Brain microvascular endothelial cell (primary cell): ENCODE results near the gene BEST1.

Experiments used
- DNase-seq: peaks from one replicate; pipeline ENCODE4 v3.0.0-alpha.2; 2020
- H3K27ac ChIP-seq: fragments of 250-450 bp; sonication (Bioruptor Pico); 2 replicates; pipeline ENCODE4 v1.5.1; 2020; ENCODE audit warnings: mild to moderate bottlenecking, moderate library complexity
- H3K27me3 ChIP-seq: fragments of 250-450 bp; sonication (Bioruptor Pico); replicated peaks from 2 replicates; pipeline ENCODE4 v1.5.1; 2020; ENCODE audit warnings: mild to moderate bottlenecking
- H3K36me3 ChIP-seq: fragments of 250-450 bp; sonication (Bioruptor Pico); replicated peaks from 2 replicates; pipeline ENCODE4 v1.5.1; 2020; ENCODE audit warnings: mild to moderate bottlenecking
- H3K4me3 ChIP-seq: 2 replicates; pipeline ENCODE4 v1.5.1; 2011; ENCODE audit warnings: low read depth, mild to moderate bottlenecking, control low read depth, low read length, moderate library complexity
- CTCF ChIP-seq: IDR thresholded peaks from 2 replicates; pipeline ENCODE4 v1.5.1; 2011; ENCODE audit warnings: low read depth, mild to moderate bottlenecking, moderate library complexity, low read length, control low read depth, inconsistent platforms; ENCODE audit errors: missing control alignments
- in situ Hi-C: cut with HindIII; loops from 2 replicates; pipeline ENCODE4 v1.10.0; 2017; ENCODE audit warnings: low sequenced_read_pairs, low pct_ligation_motif_present

BEST1 gene

DNA sequence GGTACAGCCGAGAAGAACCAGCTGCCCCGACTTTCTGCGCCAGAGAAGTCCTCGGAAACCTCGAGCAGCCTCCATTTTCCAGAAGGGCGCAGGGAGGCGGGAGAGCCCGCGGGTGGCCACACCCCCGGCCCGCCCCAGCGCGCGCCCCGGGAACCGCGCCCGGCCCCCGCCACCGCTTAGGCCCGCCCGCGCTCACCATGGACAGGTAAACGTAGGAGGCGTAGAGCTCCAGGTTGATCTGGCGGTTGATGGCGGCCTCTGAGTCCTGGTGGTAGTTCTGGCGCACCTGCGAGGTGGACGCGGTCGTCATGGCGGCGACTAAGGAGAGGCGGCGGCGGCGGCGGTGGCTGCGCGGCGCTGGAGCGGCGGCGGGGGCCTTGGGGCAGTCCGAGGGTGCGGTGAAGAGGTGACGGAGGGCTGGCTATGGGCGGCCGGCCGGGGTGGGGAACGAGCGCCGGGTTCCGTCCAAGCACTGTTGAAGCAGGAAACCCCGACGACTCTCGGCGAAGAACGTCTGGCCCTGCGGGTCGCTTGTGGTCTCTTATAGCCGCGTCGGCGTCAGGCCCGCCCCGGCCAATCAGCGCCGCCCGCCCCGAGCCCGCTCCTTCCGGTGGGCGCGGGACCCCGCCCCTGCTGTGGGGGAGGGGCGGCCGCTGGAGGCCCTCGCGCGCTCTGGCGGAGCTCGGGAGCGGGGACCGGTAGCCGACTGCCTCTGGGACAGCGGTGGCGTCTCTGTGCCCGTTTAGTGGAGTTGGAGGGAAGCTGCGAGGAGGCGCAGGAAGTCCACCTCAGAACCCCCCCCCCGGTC, 17.2 kb downstream of the BEST1 start, which contains the start of gene FTH1:
FTH1 (minus strand) TSS at position 519 of the 808 bp plus-strand sequence; CDS start at position 310, 209 bp downstream.
- DNase-seq = peak; percentile 86
- in situ Hi-C loops = no loop called here
- Histone ChIP-seq H3K36me3 (peaks cover 22% of the 10 kb centered on the region), H3K4me3 (peak within 1 kb of the TSS; percentile 83), H3K27ac (peak within 1 kb of the TSS; percentile 76), H3K27me3 (no peaks in the 10 kb centered on the region)
- TF ChIP-seq CTCF = no peak

DNA sequence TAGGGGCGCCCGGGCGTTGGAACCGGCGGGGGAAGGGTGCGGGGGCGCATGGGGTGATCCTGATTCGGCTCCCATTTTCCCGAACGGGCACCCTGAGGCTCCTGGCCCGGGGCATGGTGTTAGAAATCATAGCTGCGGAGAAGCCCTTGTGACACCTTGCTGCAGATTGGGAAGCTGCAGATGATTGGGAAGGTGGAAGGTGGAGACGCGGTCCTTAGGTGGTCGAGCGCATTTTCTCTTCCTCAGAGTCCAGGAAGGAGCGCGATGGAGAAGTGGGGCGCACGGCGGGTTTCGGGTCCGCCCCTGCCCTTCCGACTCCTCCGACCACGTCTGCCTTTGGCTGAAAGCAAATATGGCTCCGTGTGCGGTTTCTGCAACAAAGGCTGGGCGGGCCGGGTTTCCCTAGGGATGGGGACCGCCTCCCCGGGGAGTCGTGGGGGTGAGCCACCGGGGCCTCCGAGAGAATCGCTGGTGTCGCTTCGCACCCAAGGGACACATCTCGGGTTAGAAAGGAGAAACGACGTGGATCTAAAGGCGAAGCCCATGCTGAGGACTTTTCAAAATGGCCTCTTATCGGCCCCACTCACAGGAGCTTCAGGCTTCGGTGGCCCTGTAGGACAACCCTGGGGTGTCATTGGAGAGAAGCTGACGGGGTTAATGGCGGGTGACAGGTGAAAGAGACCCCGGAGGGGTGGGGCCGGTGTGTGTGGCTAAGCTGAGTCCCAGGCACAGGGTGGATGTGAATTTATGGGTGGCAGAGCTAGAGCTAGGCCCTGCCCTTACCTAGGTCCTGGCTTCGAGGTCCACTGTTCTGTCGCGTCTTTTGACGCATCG, 18.0 kb downstream of the BEST1 start:
- Histone ChIP-seq H3K27me3 (no peaks in the 10 kb centered on the region), H3K36me3 (peaks cover 22% of the 10 kb centered on the region), H3K27ac (peak overlapping the region; percentile 76), H3K4me3 (peak overlapping the region; percentile 83)
- no peak for DNase-seq
- in situ Hi-C loops = no loop called here
- TF ChIP-seq CTCF = no peak

- in situ Hi-C loops = no loop called here
- Histone ChIP-seq H3K27me3 (no peaks in the 10 kb centered on the region), H3K27ac (no peak overlapping the region), H3K36me3 (peaks cover 18% of the 10 kb centered on the region), H3K4me3 (peak overlapping the region; percentile 83)
- no peak for DNase-seq
- TF ChIP-seq CTCF = no peak
These were observed 18.7 kb downstream of the BEST1 start for GRCh38 chr11:61968758-61969390.

- H3K27ac ChIP-seq = peak overlapping the region; percentile 96
- DNase-seq = no peak
- in situ Hi-C loops = no loop called here
- no peak for TF ChIP-seq CTCF
- no peaks in the 10 kb centered on the region for H3K27me3 ChIP-seq
- H3K4me3 ChIP-seq = no peak overlapping the region
- peaks cover 13% of the 10 kb centered on the region for H3K36me3 ChIP-seq
These were observed 19.2 kb downstream of the BEST1 start for GRCh38 chr11:61969391-61969758.

DNA sequence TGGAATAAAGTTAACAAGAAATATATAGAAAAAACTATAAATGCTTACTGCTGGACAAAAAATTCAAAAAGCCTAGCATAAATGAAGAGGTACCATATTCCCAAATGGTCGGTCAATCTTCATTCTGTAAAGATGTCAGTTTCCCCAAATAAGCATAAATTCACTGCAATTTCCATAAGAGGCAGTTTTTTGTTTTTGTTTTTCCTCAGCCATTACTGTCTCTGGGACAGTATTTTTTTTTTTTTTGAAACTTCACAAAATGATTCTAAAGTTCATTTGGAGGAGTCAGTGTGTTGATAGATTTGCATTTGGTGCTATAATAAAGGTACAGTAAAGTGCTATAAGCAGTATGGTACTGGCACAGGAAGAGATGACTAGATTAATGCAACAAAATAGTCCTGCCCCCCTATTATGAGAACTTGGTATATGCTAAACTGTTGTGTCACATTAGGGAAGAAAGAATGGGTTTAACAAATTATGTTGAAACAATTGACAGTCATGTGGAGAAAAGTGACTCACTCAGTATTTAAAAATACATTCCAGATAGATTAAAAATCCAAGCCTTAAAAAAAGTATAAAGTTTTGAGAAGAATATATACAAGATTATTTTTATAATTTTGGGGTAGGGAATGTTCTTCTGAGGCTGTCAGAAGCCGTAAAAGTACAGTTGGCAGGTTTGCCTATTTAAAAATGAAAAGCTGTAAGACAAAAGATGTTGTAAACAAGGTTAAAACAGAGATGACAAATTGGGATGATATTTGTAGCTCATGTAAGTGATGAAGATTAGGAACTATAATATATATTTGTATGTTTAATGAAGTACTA, 19.9 kb downstream of the BEST1 start:
- Histone ChIP-seq H3K27me3 (no peaks in the 10 kb centered on the region), H3K4me3 (no peak overlapping the region), H3K36me3 (peaks cover 6% of the 10 kb centered on the region), H3K27ac (peak overlapping the region; percentile 96)
- DNase-seq = peak; percentile 31
- in situ Hi-C loops = no loop called here
- TF ChIP-seq CTCF = no peak
